ENCODE data around the gene CDK2. TPM values are rescaled to one million over a fixed set of nuclear protein-coding genes. Genes with fewer than 3 reads are reported as not detected.
A peak's percentile ranks its signal among the peaks of the same experiment; 100 is the strongest.
"Not testable (repeated sequence)": the region's sequence is repeated elsewhere in the genome, so short reads cannot be mapped to it uniquely, and the experiment has no call there.

CDK2 gene
- total RNA-seq: 22.2 TPM
- long read RNA-seq, transcript CDK2-201 (7 exons, 2,296 nt): major isoform, 23 of 29 reads
- long read RNA-seq, partial matches to known transcripts: 0 of 29 reads
- long read RNA-seq, other reads (novel, unspliced or antisense): 2 of 29 reads

DNA sequence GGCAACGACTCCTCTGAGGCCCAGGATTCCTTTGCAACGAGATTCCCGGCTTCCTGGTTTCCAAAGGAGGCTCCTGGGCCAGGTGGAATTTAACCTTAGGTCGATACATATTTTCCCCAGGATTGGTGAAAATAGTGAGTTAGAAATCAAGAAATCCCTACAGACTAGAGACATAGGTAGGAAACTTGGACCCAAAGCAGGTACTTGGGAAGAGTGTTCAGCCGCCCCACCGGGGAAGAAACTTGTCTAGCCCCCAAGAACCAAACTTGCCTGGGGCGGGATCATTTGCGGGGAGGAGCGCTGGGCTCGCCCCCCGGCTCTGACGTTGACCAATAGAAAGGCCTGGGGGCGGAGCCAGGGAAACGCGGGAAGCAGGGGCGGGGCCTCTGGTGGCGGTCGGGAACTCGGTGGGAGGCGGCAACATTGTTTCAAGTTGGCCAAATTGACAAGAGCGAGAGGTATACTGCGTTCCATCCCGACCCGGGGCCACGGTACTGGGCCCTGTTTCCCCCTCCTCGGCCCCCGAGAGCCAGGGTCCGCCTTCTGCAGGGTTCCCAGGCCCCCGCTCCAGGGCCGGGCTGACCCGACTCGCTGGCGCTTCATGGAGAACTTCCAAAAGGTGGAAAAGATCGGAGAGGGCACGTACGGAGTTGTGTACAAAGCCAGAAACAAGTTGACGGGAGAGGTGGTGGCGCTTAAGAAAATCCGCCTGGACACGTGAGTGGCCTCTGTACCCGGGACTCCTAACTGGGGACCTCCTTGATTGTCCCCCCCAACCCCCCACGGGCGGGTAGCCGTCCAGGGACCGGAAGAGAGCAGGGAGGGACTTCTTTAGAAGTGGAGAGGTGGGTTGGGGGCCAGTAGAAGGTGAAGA lies at the start of gene CDK2:
TSS of gene CDK2 (plus strand) at position 423 of the 874 bp plus-strand sequence. CDS start at position 602, 179 bp downstream.
- H3K27ac ChIP-seq: peak within 1 kb of the TSS; percentile 86
- DNase-seq (peak; percentile 92), ATAC-seq (peak; percentile 96 to 98)
- intact Hi-C loops (cut with DNase I): no loop called here
- H3K9me3 ChIP-seq: no peaks in the 10 kb centered on the region
- H3K4me3 ChIP-seq: peak within 1 kb of the TSS; percentile 86
- no peak for TF ChIP-seq CTCF (IDR thresholded peaks at IDR 0.05)
- peaks cover 21% of the 10 kb centered on the region for H3K4me1 ChIP-seq
- H3K27me3 ChIP-seq (ENCODE audit: low read depth): no peaks in the 10 kb centered on the region
- H3K36me3 ChIP-seq: no peaks in the 10 kb centered on the region

DNA sequence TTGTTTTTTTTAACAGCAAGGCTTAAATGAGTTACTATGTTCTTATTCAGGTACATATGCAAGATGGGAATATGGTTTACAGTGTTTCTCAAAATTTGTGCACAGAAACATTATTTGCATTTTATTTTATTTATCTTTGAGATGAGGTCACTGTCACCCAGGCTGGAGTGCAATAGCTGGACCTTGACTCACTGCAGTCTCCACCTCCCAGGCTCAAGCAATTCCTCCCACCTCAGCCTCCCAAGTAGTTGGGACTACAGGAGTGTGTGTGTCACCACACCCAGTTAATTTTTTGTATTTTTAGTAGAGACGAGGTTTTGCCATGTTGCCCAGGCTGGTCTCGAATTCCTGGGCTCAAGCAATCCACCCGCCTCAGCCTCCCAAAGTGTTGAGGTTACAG lies 47.6 kb upstream of the CDK2 start:
- DNase-seq; ATAC-seq; H3K4me3 ChIP-seq; H3K27ac ChIP-seq; H3K9me3 ChIP-seq; H3K27me3 ChIP-seq (ENCODE audit: low read depth); intact Hi-C loops (cut with DNase I): not testable (repeated sequence)
- Histone ChIP-seq H3K4me1 (peaks cover 18% of the 10 kb centered on the region), H3K36me3 (peaks cover 30% of the 10 kb centered on the region)

DNA sequence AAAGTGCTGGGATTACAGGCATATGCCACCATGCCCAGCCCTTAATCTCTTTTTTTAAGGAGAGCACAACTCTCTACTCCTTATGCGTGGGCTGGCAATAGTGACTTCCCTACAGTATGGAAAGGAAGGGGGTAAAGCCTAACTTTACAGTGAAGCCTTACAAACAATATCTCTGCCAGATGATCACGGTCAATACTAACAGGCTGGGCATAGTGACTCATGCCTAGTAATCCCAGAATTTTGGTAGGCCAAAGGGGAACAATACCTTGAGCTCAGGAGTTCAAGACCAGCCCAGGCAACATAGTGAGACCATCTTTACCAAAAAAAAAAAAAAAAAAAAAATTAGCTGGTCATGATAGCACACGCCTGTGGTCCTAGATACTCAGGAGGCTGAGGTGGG lies 44.5 kb upstream of the CDK2 start:
- DNase-seq (no peak), ATAC-seq (no peak)
- Histone ChIP-seq H3K4me1 (peaks cover 16% of the 10 kb centered on the region), H3K36me3 (peaks cover 26% of the 10 kb centered on the region), H3K9me3 (no peaks in the 10 kb centered on the region), H3K27ac (no peak overlapping the region), H3K27me3 (ENCODE audit: low read depth) (no peaks in the 10 kb centered on the region), H3K4me3 (no peak overlapping the region)
- TF ChIP-seq CTCF (IDR thresholded peaks at IDR 0.05): no peak
- intact Hi-C loops (cut with DNase I): no loop called here

GRCh38 chr12:55923648-55924047 lies 43.0 kb upstream of the CDK2 start:
- DNase-seq; H3K27ac ChIP-seq; H3K27me3 ChIP-seq (ENCODE audit: low read depth); H3K9me3 ChIP-seq; ATAC-seq; intact Hi-C loops (cut with DNase I); H3K4me3 ChIP-seq: not testable (repeated sequence)
- Histone ChIP-seq H3K4me1 (peaks cover 23% of the 10 kb centered on the region), H3K36me3 (peaks cover 26% of the 10 kb centered on the region)

DNA sequence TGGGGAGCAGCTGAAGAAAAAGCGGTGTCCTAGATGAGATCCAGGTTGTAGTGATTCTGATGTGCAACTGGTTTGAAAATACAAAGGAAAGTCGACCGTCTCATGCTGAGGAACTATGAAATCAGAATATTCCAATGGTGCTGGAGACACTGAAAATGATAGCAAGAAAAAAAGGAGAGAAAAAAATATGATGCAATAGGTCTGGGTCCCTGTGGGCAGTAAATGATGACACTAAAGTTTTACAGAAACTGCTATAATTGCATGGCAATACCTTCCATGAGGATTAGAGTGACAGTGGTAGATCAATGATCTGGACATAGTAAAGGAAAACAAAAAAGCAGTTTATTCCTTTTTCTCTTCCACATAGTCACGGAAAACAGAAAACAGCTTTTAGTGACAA lies 41.3 kb upstream of the CDK2 start:
- Histone ChIP-seq H3K4me3 (no peak overlapping the region), H3K27me3 (ENCODE audit: low read depth) (no peaks in the 10 kb centered on the region), H3K36me3 (peaks cover 26% of the 10 kb centered on the region), H3K4me1 (peaks cover 40% of the 10 kb centered on the region), H3K9me3 (no peaks in the 10 kb centered on the region), H3K27ac (no peak overlapping the region)
- TF ChIP-seq CTCF (IDR thresholded peaks at IDR 0.05): no peak
- intact Hi-C loops (cut with DNase I): no loop called here
- DNase-seq (no peak), ATAC-seq (no peak)

DNA sequence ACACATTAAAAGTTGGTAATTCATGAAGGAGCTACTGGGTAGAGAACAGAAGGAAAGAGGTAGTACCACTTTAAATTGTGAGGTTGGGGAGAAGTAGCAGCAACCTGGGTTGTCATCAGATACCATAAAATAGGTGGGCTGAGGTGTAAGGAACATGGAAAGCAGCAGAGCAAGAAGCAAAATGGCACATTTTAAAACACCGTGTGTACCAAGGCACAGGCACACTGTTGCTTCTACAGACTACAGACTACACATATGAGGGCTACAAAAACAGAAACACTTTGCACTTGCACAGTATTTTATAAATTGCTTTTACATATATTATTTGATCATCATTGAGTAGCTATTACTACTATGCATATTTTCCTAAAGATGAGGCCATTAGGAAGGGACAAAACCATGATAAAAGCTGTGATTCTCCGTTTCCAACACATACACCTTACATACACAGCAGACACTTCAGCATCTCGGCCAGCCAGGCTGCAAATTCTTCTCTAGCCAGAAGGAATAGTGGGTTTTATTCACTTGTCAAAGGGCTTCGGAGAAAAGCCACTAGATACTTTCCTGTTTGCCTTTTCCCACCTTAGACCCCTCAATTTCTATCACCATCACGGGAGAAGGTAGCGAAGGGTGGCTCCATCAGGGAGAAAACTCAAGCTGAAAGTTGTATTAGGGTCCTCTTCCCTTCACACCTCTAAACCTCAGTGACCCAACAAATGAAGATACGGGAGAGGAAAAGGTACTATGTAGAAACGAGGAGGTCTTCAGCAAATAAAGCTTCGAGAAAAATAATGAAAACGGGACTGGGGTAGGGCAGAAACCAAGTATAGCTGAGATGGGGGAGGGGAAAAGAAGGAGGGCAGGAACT lies 40.5 kb upstream of the CDK2 start:
- Histone ChIP-seq H3K36me3 (peaks cover 26% of the 10 kb centered on the region), H3K9me3 (no peaks in the 10 kb centered on the region), H3K4me1 (peaks cover 48% of the 10 kb centered on the region), H3K27me3 (ENCODE audit: low read depth) (no peaks in the 10 kb centered on the region), H3K4me3 (peak overlapping the region; percentile 86), H3K27ac (peak overlapping the region; percentile 98)
- peak in 1 of 2 donors; percentile 1 for ATAC-seq
- intact Hi-C loops (cut with DNase I): no loop called here
- TF ChIP-seq CTCF (IDR thresholded peaks at IDR 0.05): no peak
- no peak for DNase-seq

Data from lower lobe of right lung (tissue), 2 donors.